ENCODE results near the gene DENND1A.
"Not testable (repeated sequence)": the region's sequence is repeated elsewhere in the genome, so short reads cannot be mapped to it uniquely, and the experiment has no call there.

The DENND1A gene, protein sequence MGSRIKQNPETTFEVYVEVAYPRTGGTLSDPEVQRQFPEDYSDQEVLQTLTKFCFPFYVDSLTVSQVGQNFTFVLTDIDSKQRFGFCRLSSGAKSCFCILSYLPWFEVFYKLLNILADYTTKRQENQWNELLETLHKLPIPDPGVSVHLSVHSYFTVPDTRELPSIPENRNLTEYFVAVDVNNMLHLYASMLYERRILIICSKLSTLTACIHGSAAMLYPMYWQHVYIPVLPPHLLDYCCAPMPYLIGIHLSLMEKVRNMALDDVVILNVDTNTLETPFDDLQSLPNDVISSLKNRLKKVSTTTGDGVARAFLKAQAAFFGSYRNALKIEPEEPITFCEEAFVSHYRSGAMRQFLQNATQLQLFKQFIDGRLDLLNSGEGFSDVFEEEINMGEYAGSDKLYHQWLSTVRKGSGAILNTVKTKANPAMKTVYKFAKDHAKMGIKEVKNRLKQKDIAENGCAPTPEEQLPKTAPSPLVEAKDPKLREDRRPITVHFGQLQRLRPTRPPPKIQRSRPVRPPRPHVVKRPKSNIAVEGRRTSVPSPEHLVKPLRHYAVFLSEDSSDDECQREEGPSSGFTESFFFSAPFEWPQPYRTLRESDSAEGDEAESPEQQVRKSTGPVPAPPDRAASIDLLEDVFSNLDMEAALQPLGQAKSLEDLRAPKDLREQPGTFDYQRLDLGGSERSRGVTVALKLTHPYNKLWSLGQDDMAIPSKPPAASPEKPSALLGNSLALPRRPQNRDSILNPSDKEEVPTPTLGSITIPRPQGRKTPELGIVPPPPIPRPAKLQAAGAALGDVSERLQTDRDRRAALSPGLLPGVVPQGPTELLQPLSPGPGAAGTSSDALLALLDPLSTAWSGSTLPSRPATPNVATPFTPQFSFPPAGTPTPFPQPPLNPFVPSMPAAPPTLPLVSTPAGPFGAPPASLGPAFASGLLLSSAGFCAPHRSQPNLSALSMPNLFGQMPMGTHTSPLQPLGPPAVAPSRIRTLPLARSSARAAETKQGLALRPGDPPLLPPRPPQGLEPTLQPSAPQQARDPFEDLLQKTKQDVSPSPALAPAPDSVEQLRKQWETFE

DNA sequence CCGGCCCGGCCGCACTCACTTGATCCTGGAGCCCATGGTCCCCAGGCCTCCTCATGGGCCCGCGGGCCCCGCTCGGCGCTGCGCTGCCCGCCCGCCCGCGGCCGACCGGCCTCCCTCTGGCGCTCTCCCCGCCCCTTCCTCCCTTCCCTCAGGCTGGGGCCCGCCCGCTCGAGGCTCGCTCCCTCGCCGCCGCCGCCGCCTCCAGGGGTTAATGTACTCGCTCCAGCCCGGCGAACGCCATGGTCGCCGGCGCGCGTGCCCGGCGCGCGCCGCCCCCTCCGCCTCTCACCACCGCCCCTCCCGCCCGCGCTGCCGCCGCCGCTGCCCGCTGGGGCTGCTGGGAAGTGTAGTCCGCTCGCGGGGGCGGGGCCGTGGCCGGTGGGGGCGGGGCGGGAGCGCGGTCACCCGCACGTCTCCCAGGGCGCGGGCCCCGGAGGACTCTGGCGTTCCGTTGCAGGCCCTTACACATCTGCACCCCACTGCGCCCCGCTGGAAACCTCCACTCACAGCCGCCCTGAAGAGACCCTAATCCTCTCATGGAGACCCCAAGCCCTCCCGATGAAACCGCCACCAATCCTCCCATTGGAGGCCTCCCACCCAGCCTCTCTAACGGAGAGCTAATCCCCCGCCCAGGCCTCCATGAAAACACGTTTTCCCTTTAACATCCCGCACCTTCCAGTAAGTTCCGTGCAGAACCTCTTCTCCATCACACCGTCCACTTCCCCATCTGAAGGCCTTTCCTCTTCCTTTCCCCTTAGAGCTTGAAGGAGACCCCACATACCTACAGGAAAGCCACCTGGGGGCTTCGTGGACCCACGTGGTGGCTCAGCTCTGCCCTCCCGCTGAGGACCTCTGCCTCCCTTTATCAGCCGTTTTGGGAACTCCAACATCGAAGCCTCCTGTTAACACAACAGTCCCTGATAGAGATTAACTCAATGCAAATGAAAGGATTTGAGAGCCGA, at the start of gene DENND1A:
TSS of gene DENND1A (minus strand) at position 257 of the 962 bp plus-strand sequence. CDS start at position 36, 221 bp downstream.
- TF ChIP-seq, protein P1, sequence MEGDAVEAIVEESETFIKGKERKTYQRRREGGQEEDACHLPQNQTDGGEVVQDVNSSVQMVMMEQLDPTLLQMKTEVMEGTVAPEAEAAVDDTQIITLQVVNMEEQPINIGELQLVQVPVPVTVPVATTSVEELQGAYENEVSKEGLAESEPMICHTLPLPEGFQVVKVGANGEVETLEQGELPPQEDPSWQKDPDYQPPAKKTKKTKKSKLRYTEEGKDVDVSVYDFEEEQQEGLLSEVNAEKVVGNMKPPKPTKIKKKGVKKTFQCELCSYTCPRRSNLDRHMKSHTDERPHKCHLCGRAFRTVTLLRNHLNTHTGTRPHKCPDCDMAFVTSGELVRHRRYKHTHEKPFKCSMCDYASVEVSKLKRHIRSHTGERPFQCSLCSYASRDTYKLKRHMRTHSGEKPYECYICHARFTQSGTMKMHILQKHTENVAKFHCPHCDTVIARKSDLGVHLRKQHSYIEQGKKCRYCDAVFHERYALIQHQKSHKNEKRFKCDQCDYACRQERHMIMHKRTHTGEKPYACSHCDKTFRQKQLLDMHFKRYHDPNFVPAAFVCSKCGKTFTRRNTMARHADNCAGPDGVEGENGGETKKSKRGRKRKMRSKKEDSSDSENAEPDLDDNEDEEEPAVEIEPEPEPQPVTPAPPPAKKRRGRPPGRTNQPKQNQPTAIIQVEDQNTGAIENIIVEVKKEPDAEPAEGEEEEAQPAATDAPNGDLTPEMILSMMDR (IDR thresholded peaks at IDR 0.05; ENCODE audit: insufficient read depth, low read depth, low read length, missing control alignments): no peak
- peak within 1 kb of the TSS; percentile 66 for H3K4me3 ChIP-seq (ENCODE audit: low read length)
- peak; percentile 86 for DNase-seq (ENCODE audit: low read depth)

DNA sequence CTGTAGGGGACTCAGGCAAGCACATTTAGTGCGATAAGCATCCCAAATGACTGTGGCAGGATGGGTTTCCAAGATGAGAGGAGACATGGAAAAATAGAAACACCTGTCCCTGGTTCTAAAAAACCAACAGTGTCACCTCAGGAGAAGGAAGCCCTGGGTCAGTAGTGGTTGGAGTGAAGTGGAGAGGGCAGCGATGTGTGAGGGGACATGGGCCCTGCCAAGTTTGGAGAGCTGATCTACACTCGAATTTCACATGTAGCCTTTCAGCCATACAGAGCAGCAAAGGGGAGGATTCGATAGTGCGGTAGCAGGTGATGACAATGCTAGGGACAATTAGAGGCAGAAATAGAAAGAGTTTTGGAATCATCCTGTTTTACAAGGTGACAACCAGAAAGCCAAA, 49.1 kb upstream of the DENND1A start:
- TF ChIP-seq, protein P1 (IDR thresholded peaks at IDR 0.05; ENCODE audit: insufficient read depth, low read depth, low read length, missing control alignments): no peak
- H3K4me3 ChIP-seq (ENCODE audit: low read length): no peak overlapping the region
- DNase-seq (ENCODE audit: low read depth): no peak

DNA sequence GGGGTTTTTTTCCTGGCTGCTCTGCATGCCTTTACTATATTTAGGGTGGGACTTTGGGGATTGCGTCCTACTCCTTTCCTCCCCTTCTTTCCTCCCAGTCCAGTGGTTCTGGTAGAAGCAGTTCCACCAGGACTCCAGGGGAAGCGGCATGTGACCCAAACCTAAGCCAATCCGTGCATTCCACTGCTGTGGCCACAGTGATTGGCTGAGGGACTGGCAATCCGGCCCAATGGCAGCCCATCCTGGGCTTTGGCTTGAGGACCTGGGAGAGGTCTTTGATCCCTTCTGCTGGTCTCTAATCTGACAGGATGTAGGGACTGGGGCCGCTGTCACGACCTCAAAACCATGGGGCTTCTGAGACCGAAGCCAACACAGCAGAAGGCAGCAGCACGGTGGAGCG, 46.7 kb upstream of the DENND1A start:
- DNase-seq (ENCODE audit: low read depth); H3K4me3 ChIP-seq (ENCODE audit: low read length): not testable (repeated sequence)

DNA sequence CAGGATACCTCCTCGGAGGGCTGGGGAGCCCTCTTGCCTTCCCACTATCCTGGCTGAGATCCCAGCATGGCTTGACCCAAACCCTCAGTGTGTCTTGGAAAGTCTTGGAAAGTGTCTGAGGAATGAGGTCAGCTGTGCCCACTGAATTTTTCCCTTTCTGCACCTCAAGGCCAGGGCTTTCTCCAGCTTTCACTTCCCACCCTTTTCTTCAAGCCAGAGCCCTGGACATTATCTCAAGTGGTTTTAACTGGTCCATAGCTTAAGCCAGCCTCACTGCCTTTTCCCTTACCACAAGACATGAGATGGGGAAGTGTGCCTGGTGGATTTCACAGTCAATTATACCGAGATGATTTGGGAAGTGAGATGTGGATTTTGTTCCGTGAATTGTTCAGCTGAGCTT, 45.9 kb upstream of the DENND1A start:
- no peak overlapping the region for H3K4me3 ChIP-seq (ENCODE audit: low read length)
- DNase-seq (ENCODE audit: low read depth): no peak
- TF ChIP-seq, protein P1 (IDR thresholded peaks at IDR 0.05; ENCODE audit: insufficient read depth, low read depth, low read length, missing control alignments): no peak

DNA sequence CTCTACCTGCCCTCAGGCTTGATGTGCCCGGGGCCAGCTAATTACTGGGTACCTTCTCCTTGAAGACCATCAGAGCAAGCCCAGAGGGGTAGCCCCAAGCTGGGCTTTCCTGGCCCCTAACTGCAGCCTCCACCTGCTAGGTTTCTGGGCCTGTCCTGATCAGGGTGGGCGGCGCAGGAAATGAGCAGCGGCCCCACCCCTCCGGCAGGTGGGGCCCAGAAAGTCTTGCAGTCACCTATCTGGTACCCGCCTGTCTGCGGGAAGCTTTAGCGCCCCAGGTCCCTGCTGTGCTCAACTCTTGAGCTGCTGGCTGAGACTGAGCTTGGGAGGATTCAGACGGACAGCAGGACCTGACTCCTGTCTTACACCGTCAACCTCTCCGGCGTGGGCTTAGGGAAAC, 44.5 kb upstream of the DENND1A start:
- no peak for DNase-seq (ENCODE audit: low read depth)
- TF ChIP-seq, protein P1 (IDR thresholded peaks at IDR 0.05; ENCODE audit: insufficient read depth, low read depth, low read length, missing control alignments): no peak
- H3K4me3 ChIP-seq (ENCODE audit: low read length): no peak overlapping the region

DNA sequence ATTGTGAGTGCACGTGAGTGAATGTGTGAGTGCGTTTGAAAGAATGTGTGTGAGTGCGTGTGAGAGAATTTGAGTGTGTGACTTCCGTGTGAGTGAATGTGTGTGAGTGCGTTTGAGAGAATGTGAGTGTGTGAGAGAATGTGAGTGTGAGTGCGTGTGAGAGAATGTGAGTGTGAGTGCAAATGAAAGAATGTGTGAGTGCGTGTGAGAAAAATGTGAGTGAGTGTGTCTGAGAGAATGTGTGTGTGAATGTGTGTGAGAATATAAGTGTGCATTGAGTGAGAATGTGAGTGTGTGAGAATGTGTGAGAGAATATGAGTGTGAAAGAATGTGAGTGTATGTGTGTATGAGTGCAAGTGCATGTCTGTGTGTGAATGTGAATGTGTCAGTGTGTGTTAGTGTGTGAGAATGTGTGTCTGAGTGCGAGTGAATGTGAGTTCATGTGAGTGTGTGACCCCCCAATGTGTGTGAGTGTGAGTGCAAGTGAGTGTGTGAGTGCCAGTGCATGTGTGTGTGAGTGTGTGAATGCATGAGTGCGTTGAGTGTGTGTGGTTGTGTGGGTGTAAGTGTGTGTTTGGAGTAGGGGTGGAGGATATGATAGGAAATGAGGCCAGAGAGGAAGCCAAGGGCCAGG, 43.8 kb upstream of the DENND1A start:
- TF ChIP-seq, protein P1 (IDR thresholded peaks at IDR 0.05; ENCODE audit: insufficient read depth, low read depth, low read length, missing control alignments): no peak
- no peak overlapping the region for H3K4me3 ChIP-seq (ENCODE audit: low read length)
- DNase-seq (ENCODE audit: low read depth): no peak
